NK-92 treated with Interleukin-12 subunit alpha and Interleukin-12 subunit beta, amount 100 ng/mL, for 24 hours (cell line): ENCODE measurements around the gene ZBTB5.
"Not testable (repeated sequence)": the region's sequence is repeated elsewhere in the genome, so short reads cannot be mapped to it uniquely, and the experiment has no call there.

Experiments used
- DNase-seq: peaks from one replicate; lab custom pipeline; 2025; lab: John Stamatoyannopoulos, UW

ZBTB5 gene

GRCh38 chr9:37486616-37487548, 21.6 kb upstream of the ZBTB5 start:
- DNase-seq, result no peak

GRCh38 chr9:37486256-37486615, 21.0 kb upstream of the ZBTB5 start:
- no peak for DNase-seq

GRCh38 chr9:37485389-37486255, 20.4 kb upstream of the ZBTB5 start, which contains the start of gene POLR1E:
Gene POLR1E (plus strand): TSS chr9:37485948. CDS start chr9:37486048, 100 bp downstream.
- peak; percentile 96 for DNase-seq

- DNase-seq, result no peak
Observed at GRCh38 chr9:37480759-37481158, 15.5 kb upstream of the ZBTB5 start.

GRCh38 chr9:37477987-37478619, 12.9 kb upstream of the ZBTB5 start:
- not testable (repeated sequence) for DNase-seq

GRCh38 chr9:37477443-37477842, 12.2 kb upstream of the ZBTB5 start:
- DNase-seq, result not testable (repeated sequence)

- no peak for DNase-seq
Observed at GRCh38 chr9:37476930-37477329, 11.7 kb upstream of the ZBTB5 start.

GRCh38 chr9:37474438-37474837, 9.2 kb upstream of the ZBTB5 start:
- DNase-seq, result no peak

- not testable (repeated sequence) for DNase-seq
Observed at GRCh38 chr9:37473982-37474381, 8.7 kb upstream of the ZBTB5 start.

GRCh38 chr9:37471942-37472684, 6.9 kb upstream of the ZBTB5 start:
- DNase-seq, result no peak

- no peak for DNase-seq
Observed at GRCh38 chr9:37468620-37469019, 3.4 kb upstream of the ZBTB5 start.

GRCh38 chr9:37467530-37467929, 2.3 kb upstream of the ZBTB5 start:
- not testable (repeated sequence) for DNase-seq

- DNase-seq, result peak; percentile 58
Observed at GRCh38 chr9:37466037-37466709, 923 bp upstream of the ZBTB5 start.

- peak; percentile 81 for DNase-seq
Observed at GRCh38 chr9:37464426-37465248, 613 bp downstream of the ZBTB5 start.

- DNase-seq, result no peak
Observed at GRCh38 chr9:37464006-37464405, 1.2 kb downstream of the ZBTB5 start.

- no peak for DNase-seq
Observed at GRCh38 chr9:37456817-37457216, 8.4 kb downstream of the ZBTB5 start.

GRCh38 chr9:37455884-37456647, 9.2 kb downstream of the ZBTB5 start:
- no peak for DNase-seq

GRCh38 chr9:37454238-37454637, 11.0 kb downstream of the ZBTB5 start:
- no peak for DNase-seq

- DNase-seq, result no peak
Observed at GRCh38 chr9:37453827-37454226, 11.4 kb downstream of the ZBTB5 start.
